HG03139 (cell line): ENCODE results near the gene GAGE12J.
"Not testable (repeated sequence)": the region's sequence is repeated elsewhere in the genome, so short reads cannot be mapped to it uniquely, and the experiment has no call there.

Experiments used
- ATAC-seq: cut with Tn5 transposase; IDR thresholded peaks from one replicate; pipeline ENCODE4 v1.9.1; 2021; ENCODE audit not compliant: unreplicated experiment

Gene GAGE12J

GRCh38 chrX:49309401-49309981, 12.3 kb upstream of the GAGE12J start:
- ATAC-seq = no peak

GRCh38 chrX:49310371-49310770, 11.5 kb upstream of the GAGE12J start:
- ATAC-seq = no peak

- ATAC-seq = no peak
These were observed 9.7 kb upstream of the GAGE12J start for GRCh38 chrX:49312176-49312575.

GRCh38 chrX:49316085-49316484, 5.8 kb upstream of the GAGE12J start:
- ATAC-seq = no peak

GRCh38 chrX:49322266-49322665, 429 bp downstream of the GAGE12J start:
- not testable (repeated sequence) for ATAC-seq

GRCh38 chrX:49323735-49324134, 1.9 kb downstream of the GAGE12J start:
- ATAC-seq = not testable (repeated sequence)

- ATAC-seq = not testable (repeated sequence)
These were observed 8.6 kb downstream of the GAGE12J start for GRCh38 chrX:49330421-49330820.

GRCh38 chrX:49331282-49331681, 9.4 kb downstream of the GAGE12J start, which contains the start of gene GAGE13:
Gene GAGE13, plus strand, starts transcription at chrX:49331582. Its CDS starts 1,156 bp downstream, at chrX:49332738.
- not testable (repeated sequence) for ATAC-seq

- not testable (repeated sequence) for ATAC-seq
These were observed 10.0 kb downstream of the GAGE12J start for GRCh38 chrX:49331841-49332240.

- ATAC-seq = not testable (repeated sequence)
These were observed 19.6 kb downstream of the GAGE12J start for GRCh38 chrX:49341449-49341848.

GRCh38 chrX:49344496-49345175, 22.8 kb downstream of the GAGE12J start:
- ATAC-seq = not testable (repeated sequence)

- ATAC-seq = not testable (repeated sequence)
These were observed 23.6 kb downstream of the GAGE12J start for GRCh38 chrX:49345402-49345801.

- not testable (repeated sequence) for ATAC-seq
These were observed 24.3 kb downstream of the GAGE12J start for GRCh38 chrX:49346150-49346549.
